GM08714 (cell line): ENCODE results near the gene EBP.

Experiments
- H3K4me3 ChIP-seq: fragments of 200-500 bp; sonication (Bioruptor generic); 2 replicates; pipeline ENCODE4 v1.5.1; 2014; ENCODE audit warnings: mild to moderate bottlenecking, low read length, inconsistent platforms
- ZNF274 ChIP-seq: IDR thresholded peaks from 2 replicates; pipeline ENCODE4 v1.6.1; 2012; ENCODE audit warnings: mild to moderate bottlenecking, low read depth, low read length

The EBP gene

DNA sequence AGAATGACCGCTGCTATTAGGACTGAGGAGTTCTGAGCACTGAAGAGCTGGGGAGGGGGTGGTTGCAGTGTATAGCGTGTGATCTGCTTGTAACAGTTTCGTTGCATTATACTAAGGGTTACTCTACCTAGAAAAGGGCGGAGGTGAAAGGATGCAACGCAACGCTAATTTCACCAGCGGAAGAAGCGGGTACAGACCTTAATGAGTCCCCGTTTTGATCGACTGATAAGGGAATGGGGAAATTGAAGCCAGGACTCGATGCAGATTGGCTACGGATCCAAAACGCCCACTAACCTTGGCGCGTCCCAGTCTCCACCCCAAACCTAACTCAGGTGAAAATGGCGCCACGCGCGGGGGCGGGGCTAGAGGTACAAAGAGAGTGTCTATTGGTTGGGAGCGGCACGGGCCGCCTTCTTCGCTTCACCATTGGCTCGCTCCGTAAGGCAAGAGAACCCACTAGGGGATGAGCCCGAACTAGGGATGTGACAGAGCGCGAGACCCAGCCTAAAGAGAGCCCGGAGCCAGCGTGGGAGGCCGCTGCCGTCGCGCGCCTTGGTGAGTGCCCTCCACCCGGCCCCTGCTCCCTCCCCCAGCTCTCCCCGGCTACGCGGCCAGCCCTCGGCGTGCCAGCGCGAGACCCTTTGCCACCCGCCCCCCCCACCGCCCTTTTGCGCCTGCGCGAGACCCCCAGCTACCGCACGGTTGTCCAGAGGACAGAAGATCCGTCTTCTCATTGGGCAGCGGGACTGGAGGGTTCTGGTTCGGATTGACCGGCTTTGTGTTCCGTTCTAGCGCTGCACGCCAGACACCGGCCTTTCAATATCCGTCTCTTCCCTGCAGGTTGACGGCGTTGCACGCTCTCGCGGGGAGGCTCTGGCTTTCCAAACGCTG, at the start of gene EBP:
TSS of gene EBP (plus strand) at position 456 of the 891 bp plus-strand sequence. CDS start 1,964 bp downstream, outside the sequence.
- no peak for TF ChIP-seq ZNF274
- peak within 1 kb of the TSS; percentile 70 for H3K4me3 ChIP-seq

DNA sequence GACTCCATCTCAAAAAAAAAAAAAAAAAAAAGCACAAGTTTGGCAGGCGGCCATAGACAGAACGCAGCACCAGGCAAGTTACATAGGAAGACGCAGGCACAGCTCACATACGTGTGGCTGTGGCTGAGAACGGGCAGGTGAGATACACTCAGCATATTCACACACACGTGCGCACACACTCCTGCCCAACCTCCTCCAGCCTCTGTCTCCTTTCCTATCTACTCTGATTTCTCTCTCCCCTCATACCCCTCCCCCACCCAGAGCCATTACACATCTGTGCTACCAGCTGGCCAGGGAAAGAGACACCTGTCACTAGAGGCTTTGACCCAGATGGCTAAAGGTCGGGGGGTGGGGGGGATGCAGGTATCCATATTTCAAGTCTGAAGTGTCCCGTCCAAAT, 49.4 kb upstream of the EBP start:
- no peak for TF ChIP-seq ZNF274
- H3K4me3 ChIP-seq, result no peak overlapping the region

DNA sequence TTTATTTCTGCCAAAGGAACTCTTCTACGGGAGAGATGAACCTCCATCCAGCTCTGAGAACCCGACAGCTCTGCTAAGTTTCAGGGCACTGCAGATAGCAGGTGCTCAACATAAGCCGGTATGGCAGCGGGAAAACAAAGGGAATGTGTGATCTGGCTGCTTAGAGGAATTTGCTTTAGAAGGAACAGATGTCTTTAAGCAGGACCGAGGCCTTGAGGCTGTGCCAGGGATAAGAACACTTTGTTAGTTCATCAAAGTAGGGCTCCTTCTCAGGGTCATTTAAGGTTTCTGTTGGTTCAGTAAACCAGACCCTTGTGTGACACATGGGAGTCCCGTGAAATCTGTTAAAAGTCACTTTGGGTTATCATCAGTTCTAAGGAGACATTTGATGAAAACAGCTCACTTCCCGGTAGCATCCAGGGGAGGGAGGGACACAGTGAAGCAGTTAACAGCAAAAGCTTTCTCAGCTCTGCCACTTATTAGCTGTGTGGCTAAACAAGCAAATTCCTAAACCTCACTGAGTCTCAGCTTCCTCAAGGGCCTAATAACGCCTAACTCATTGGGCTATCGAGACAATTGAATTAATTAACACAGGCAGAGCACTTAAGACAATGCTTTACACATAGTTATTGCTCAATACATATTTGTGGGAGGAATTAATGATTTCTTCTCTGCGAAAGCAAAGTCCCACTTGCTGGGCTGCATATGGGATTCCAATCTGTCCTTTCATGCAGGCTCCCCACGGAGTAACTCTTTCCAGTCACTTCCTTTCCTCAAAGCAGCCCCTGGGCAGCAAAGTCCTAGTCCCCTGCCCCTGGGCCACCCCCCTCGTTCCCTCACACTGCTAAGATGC, 48.5 kb upstream of the EBP start:
- no peak overlapping the region for H3K4me3 ChIP-seq
- no peak for TF ChIP-seq ZNF274

DNA sequence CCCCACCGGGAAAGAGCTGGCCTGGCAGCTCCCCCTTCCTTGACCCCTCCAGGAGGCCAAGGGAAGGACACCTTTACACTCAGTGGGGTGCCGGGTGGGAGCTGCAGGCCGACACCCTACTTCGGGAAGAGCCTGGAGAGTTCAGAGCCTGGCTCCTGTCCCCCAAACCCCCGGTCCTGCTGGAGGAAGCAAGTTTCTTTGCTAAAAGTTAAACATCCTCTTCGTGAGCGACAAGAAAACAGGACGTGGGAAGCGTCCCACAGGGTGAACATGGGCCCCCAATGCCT, 48.0 kb upstream of the EBP start:
- no peak for TF ChIP-seq ZNF274
- H3K4me3 ChIP-seq, result no peak overlapping the region

DNA sequence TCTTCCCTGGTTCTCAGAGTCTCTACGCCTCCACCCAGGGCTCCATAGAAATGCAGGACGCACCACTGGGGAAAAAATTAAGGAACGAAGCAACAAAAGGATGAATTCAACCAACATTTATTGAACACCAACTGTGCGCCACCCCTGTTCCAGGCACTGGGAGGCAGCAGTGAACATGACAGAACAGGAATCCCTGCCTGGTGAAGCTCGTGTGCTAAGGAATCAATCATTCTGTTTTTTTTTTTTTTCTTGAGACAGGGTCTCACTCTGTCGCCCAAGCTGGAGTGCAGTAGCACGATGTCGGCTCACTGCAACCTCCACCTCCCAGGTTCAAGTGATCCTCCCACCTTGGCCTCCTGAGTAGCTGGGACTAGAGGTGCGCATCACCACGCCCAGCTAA, 47.5 kb upstream of the EBP start:
- no peak overlapping the region for H3K4me3 ChIP-seq

DNA sequence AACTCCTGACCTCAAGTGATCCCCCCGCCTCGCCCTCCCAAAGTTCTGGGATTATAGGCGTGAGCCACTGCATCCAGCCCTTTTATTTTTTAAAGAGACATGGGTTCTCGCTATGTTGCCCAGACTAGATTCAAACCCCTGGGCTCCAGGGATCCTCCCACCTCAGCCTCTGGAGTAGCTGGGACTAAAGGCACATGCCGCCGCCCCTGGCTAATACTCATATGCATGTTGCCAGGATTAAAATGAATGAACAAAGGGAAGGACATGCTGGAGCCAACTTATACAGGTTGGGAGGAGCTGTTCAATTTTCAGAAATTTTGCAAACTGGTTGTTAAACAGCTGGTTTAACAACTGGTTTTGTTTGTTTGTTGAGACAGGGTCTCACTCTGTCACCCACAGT, 47.0 kb upstream of the EBP start:
- no peak overlapping the region; the same call in 1 of the 2 replicates for H3K4me3 ChIP-seq

More for the DNA sequence above, 47.5 kb upstream of the EBP start:
- no peak for TF ChIP-seq ZNF274

DNA sequence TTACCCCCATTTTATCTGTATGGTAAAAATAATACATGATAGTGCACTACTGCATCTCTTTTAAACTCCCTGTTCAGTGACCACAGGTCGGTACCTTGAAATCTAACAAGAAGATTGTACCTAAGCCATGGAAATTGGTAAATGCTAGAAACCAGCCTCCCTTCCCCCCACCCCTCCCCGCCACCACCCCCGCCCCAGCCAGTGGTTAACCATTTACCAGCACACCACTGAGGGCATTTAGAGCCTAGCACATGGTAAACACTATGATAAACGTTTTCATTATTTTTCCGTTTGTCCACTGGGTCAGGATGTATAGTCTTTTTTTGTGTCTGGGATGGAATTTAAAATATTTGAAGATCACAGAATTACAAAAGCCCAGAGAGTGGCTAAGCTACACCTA, 46.3 kb upstream of the EBP start:
- no peak for TF ChIP-seq ZNF274
- peak overlapping the region; percentile 89 for H3K4me3 ChIP-seq

More for the DNA sequence above, 47.0 kb upstream of the EBP start:
- TF ChIP-seq ZNF274, result no peak

DNA sequence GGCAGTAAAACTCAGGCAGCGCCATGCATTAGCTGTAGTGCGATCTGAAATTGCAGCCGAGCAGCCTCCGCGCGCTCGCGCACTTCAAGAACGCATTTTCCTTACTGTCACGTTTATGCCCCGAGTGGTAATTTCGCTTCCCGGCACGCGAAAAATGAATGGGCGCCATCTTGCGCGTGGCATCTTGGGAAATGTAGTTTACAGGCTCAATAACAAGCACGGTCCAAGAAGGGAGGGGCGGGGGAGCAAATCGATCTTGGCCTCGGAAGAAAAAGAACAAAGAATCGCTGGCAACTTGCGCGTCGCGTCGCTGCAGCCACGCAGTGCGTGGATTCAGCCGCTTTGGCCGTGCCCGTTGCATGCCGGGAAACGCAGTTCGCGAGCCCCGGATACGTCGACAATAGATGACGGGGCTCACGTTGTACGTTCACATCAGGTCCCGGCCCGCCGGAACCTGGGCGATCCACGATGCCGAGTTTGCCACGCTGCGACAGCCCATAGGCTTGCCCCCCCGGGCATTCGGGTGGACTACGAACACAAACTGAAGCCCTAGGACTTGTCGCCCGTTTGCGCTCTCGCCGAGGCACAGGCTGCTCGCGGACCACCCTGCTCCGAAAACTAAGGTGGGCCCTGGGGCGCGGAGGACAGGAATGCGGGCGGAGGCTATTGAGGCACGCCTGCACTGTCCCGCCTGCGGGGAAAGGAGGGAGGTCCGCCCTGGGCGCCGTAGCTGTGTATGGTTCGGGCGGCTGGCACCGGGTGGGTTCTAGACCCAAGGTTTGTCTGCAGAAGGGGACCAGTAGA, 45.6 kb upstream of the EBP start, which contains the start of gene FTSJ1:
TSS of gene FTSJ1 (plus strand) at position 426 of the 804 bp plus-strand sequence. CDS start 1,849 bp downstream, outside the sequence.
- TF ChIP-seq ZNF274, result no peak
- H3K4me3 ChIP-seq, result peak within 1 kb of the TSS; percentile 89

DNA sequence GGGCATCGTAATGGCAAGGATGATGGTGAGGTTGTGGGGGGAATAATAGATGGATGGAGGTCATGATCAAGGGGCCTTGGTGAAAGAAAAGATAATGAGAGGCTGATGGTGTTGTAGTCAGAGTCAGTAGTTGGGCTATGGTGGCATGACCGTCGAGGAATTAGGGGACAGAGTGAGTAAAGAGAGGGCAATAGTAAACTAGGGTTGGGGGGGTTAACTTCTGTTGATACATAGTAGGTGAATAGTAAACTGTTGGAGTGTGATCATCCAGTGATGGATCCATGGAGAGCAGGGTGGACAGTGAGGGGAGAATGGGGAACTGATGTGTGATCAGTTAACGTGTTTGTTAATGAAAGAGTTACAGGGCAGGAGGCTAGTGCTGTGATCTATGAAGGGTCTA, 44.7 kb upstream of the EBP start:
- peak overlapping the region; percentile 89 for H3K4me3 ChIP-seq
- TF ChIP-seq ZNF274, result no peak

DNA sequence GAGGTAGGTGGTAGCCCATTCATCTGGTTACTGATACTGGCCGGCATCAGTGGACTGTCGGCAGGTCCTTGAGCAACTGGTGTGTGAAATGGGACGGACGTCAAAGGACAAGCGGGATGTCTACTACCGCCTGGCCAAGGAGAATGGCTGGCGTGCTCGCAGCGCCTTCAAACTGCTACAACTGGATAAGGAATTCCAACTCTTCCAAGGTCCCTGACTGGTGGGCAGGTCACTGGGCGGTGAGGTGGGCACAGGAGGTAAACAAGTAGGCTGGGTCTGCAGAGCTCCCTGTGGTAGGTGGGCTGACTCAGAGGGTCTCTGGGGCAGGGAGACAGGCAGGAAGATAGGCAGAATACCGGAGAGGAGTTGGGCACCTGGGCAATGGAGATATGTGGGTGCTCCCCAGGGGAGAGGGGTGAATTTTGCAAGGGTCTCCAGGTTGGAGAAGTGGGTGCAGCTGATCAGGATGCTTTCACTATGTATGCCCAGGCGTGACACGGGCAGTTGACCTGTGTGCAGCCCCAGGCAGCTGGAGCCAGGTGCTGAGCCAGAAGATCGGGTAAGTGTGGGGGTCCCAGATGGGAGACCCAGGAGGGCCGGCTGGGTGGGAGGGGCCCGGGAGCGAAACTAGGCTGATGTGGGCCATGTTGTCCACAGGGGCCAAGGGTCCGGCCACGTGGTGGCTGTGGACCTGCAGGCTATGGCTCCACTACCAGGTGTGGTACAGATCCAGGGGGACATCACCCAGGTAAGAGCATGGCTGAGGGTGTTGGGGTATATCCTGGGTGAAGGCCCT, 43.5 kb upstream of the EBP start:
- no peak for TF ChIP-seq ZNF274
- H3K4me3 ChIP-seq, result no peak overlapping the region; the same call in 1 of the 2 replicates

DNA sequence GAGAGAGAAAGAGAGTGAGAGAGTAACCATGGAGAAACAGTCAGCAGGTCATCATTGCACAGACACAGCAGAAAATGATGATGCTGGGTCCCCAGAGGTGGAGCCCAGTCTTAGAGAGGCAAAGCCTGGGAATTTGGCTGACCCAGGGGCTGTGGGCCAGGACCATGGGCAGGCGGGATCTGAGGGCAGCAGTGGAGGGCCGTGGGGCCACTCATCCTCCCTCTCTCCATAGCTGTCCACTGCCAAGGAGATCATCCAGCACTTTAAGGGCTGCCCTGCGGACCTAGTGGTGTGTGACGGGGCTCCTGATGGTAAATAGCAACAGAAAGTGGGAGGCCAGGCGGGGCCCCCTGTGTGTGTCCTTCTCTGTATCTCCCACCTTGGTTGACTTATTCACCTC, 42.8 kb upstream of the EBP start:
- no peak overlapping the region for H3K4me3 ChIP-seq
- no peak for TF ChIP-seq ZNF274

DNA sequence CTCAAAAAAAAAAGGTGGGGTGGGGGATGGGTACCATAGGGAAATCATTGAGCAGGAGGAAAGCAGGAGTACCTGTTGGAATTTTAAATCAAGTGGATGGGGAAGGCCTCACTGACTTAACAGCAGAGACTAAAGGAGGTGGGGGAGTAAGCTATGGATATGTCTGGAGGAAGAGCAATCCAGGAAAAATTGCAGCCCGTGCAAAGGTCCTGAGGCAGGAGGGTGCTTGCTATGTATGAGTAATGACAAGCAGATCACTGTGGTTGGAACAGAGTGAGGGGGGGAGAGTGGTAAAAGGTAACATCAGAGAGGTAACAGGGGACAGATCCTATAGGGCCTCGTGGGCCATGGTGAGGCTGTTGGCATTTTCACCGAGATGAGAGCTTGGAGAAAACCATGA, 41.5 kb upstream of the EBP start:
- TF ChIP-seq ZNF274, result no peak
- no peak overlapping the region for H3K4me3 ChIP-seq

DNA sequence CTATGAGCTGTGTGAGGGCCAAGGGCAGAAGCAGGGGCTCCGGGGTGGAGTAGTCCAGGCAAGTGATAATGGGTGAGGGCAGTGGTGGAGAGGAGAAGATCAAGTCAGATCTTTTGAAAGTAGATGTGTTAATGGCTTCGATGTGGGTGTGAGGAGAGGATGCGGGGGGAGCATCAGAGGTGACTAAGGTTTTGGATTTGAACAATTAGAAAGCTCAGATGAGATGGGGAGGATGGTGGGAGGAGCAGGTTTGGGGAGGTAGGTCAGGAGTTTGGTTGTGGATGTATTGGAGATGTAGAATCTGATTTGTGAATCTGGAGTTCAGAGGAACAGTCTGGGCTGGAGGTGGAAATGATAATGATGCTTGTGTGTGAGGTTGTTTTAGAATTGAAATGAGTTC, 41.0 kb upstream of the EBP start:
- H3K4me3 ChIP-seq, result no peak overlapping the region
- no peak for TF ChIP-seq ZNF274
